ENCODE measurements around the gene ADRM1.

GRCh38 chr20:62269378-62269777 lies 33.4 kb upstream of the ADRM1 start:
- TF ChIP-seq CTCF (conservative IDR thresholded peaks at IDR 0.05) (no peak), EZH2 (IDR thresholded peaks at IDR 0.05; ENCODE audit: low read depth) (no peak)

Measured in PC-9 (cell line).